ENCODE results near the gene PPIH.
"Not testable (repeated sequence)": the region's sequence is repeated elsewhere in the genome, so short reads cannot be mapped to it uniquely, and the experiment has no call there.

Gene PPIH

GRCh38 chr1:42682739-42683531, 24.7 kb downstream of the PPIH start:
- peak; percentile 70 for DNase-seq (ENCODE audit: low read depth)

GRCh38 chr1:42684139-42684538, 25.9 kb downstream of the PPIH start:
- peak; percentile 3 for DNase-seq (ENCODE audit: low read depth)

- no peak for DNase-seq (ENCODE audit: low read depth)
These were observed 28.2 kb downstream of the PPIH start for GRCh38 chr1:42686418-42686817.

- DNase-seq (ENCODE audit: low read depth) = no peak
These were observed 31.7 kb downstream of the PPIH start for GRCh38 chr1:42689912-42690311.

GRCh38 chr1:42690477-42691156, 32.4 kb downstream of the PPIH start:
- peak; percentile 8 for DNase-seq (ENCODE audit: low read depth)

- DNase-seq (ENCODE audit: low read depth) = no peak
These were observed 32.9 kb downstream of the PPIH start for GRCh38 chr1:42691157-42691498.

GRCh38 chr1:42692461-42692860, 34.2 kb downstream of the PPIH start:
- DNase-seq (ENCODE audit: low read depth) = no peak

GRCh38 chr1:42692911-42693310, 34.7 kb downstream of the PPIH start:
- no peak for DNase-seq (ENCODE audit: low read depth)

GRCh38 chr1:42698081-42698813, 40.0 kb downstream of the PPIH start:
- DNase-seq (ENCODE audit: low read depth) = no peak

GRCh38 chr1:42700006-42700405, 41.8 kb downstream of the PPIH start:
- DNase-seq (ENCODE audit: low read depth) = no peak

GRCh38 chr1:42703888-42704464, 45.8 kb downstream of the PPIH start:
- no peak for DNase-seq (ENCODE audit: low read depth)

- not testable (repeated sequence) for DNase-seq (ENCODE audit: low read depth)
These were observed 54.6 kb downstream of the PPIH start for GRCh38 chr1:42712808-42713207.

- no peak for DNase-seq (ENCODE audit: low read depth)
These were observed 55.1 kb downstream of the PPIH start for GRCh38 chr1:42713293-42713692.

GRCh38 chr1:42714441-42714840, 56.2 kb downstream of the PPIH start:
- DNase-seq (ENCODE audit: low read depth) = not testable (repeated sequence)

GRCh38 chr1:42720868-42721267, 62.6 kb downstream of the PPIH start:
- DNase-seq (ENCODE audit: low read depth) = no peak

GRCh38 chr1:42721926-42722325, 63.7 kb downstream of the PPIH start:
- DNase-seq (ENCODE audit: low read depth) = no peak

GRCh38 chr1:42722403-42722802, 64.2 kb downstream of the PPIH start:
- not testable (repeated sequence) for DNase-seq (ENCODE audit: low read depth)

- DNase-seq (ENCODE audit: low read depth) = peak; percentile 36
These were observed 65.3 kb downstream of the PPIH start for GRCh38 chr1:42723511-42723910.

GRCh38 chr1:42725820-42726219, 67.6 kb downstream of the PPIH start:
- not testable (repeated sequence) for DNase-seq (ENCODE audit: low read depth)

All from amniotic epithelial cell (primary cell).